HG02943 (cell line): ENCODE results near the gene KIAA0825.
"Not testable (repeated sequence)": the region's sequence is repeated elsewhere in the genome, so short reads cannot be mapped to it uniquely, and the experiment has no call there.

Experiments used
- ATAC-seq: cut with Tn5 transposase; IDR thresholded peaks from one replicate; pipeline ENCODE4 v1.9.1; 2021; ENCODE audit warnings: mild to moderate bottlenecking, low read depth, moderate library complexity; ENCODE audit not compliant: unreplicated experiment

The KIAA0825 gene

DNA sequence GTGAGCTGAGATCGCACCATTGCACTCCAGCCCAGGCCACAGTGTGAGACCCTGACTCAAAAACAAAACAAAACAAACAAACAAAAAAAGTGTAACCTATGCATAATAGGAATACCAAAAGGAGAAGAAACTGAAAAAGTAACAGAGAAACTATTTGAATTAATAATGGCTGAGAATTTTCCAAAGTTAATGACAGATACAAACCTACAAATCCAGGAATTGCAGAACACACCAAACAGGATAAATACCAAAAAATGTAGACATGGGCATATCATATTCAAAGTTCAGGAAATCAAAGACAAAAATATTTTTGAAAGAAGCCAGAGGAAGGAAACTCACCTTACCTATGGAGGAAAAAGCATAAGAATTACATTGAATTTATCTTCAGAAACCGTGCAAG lies 493.3 kb downstream of the KIAA0825 start:
- ATAC-seq = no peak

DNA sequence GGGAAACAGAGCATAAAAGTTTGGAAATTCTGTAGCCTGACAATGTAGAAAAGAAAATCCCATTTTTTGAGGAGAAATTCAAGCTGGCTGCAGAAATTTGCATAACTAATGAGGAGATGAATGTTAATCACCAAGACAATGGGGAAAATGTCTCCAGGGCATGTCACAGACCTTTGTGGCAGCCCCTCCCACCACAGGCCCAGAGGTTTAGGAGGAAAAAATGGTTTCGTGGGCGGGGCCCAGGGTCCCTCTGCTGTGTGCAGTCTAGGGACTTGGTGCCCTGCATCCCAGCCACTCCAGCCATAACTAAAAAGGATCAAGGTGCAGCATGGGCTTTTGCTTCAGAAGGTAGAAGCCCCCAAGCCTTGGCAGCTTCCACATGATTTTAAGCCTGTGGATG lies 502.1 kb downstream of the KIAA0825 start:
- ATAC-seq = not testable (repeated sequence)

- no peak for ATAC-seq
Observed at GRCh38 chr5:94113087-94113486, 505.3 kb downstream of the KIAA0825 start.

DNA sequence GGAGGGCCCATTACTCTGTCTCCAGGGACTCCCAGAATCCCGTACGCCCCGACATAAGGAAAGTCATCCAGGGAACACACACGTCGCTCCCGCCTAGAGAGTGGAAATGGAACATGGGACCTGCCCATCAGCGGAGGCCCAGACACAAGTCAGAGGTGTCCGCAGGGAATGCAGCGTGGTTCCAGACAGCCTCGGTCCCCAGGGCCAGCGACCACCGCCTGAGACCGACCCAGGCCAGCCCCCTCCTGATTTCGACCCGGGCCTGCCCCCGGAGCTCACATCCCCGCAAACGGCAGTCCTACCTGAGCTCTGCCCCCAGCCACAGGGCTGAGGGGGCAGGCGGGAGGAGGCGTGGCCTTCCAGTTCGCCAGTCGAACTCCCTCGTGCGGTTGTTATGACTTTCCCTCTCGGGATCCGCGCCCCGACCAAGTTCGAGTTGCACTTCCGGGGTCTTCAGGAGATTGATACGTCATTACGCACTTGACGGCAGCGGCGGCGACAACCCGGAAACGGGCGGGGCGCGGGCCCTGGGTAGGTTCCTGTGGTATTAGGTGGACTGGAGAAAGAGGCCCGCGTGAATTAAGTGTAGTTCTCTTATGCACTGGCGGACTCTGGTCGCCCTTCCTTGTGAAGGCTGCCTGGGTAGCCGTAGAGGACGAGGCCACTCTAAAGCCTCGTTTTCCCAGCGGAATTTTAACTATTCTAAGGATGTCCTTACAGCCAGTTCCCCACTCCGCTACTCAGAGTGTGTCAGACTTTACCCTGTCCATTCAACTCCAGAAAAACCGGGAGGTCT lies 507.0 kb downstream of the KIAA0825 start:
- ATAC-seq = peak; percentile 100

- ATAC-seq = no peak
Observed at GRCh38 chr5:94103514-94104245, 514.7 kb downstream of the KIAA0825 start.
